DMS153 treated with DMSO at 0.1 percent for 48 hours (cell line): ENCODE data around the gene HM13.
A peak's percentile ranks its signal among the peaks of the same experiment; 100 is the strongest.
"Not testable (repeated sequence)": the region's sequence is repeated elsewhere in the genome, so short reads cannot be mapped to it uniquely, and the experiment has no call there.

Source experiments
- DNase-seq: peaks from one replicate; lab custom pipeline; 2025; ENCODE audit not compliant: unreplicated experiment; lab: John Stamatoyannopoulos, UW

HM13 gene, protein sequence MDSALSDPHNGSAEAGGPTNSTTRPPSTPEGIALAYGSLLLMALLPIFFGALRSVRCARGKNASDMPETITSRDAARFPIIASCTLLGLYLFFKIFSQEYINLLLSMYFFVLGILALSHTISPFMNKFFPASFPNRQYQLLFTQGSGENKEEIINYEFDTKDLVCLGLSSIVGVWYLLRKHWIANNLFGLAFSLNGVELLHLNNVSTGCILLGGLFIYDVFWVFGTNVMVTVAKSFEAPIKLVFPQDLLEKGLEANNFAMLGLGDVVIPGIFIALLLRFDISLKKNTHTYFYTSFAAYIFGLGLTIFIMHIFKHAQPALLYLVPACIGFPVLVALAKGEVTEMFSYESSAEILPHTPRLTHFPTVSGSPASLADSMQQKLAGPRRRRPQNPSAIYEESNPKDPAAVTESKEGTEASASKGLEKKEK

GRCh38 chr20:31514154-31515071 lies at the start of gene HM13:
TSS of gene HM13 (plus strand) at chr20:31514442. CDS start at chr20:31514552, 110 bp downstream.
- DNase-seq, result peak; percentile 81

DNA sequence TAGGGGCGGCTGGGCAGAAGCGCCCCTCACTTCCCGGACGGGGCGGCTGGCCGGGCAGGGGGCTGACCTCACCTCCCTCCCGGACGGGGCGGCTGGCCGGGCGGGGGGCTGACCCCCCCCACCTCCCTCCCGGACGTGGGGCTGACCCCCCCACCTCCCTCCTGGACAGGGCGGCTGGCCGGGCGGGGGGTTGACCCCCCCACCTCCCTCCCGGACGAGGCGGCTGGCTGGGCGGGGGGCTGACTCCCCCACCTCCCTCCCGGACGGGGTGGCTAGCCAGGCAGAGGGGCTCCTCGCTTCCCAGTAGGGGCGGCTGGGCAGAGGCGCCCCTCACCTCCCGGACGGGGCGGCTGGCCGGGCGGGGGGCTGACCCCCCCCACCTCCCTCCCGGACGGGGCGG lies 43.3 kb upstream of the HM13 start:
- DNase-seq, result not testable (repeated sequence)

DNA sequence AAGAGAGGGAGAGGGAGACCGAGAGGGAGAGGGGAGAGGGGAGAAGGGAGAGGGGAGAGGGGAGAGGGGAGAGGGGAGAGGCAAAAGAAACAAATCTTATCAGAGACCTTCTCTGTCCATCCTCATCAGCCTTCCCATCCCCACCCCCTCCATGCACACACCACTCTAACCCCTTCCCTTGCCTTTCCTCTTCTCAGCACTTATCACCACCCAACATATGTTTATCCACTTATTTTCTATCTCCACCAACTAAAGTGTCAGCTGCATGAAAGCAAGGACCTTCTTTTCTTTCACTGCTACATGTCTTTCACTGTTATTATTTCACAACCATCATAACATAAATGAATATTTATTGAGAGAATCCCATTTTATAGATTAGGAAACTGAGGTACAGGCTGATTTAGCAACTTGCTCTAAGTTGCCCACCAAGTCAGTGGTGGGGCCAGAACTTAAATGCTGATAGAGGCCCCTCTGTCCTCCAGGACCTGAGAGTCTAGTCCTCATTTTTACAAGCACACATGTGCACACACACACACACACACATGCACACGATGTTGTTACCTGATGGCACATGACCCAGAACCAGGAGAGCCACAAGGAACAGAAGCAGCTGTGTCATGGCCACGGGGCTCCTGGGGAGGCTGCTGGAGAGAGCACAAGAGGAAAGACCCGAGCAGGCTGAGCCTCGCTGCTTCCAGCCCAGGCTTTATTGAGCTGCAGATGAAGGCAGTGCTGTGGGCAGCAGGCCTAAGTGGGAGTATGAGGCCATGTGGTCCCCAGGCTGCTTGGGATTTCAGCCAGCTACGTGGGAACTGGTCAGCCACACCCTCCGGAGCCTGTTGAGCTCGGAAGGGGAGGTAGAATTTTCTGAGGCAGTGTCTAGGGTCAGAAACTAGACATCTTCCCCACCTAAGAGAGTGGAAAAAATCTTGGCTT lies 41.6 kb upstream of the HM13 start:
- DNase-seq, result no peak

DNA sequence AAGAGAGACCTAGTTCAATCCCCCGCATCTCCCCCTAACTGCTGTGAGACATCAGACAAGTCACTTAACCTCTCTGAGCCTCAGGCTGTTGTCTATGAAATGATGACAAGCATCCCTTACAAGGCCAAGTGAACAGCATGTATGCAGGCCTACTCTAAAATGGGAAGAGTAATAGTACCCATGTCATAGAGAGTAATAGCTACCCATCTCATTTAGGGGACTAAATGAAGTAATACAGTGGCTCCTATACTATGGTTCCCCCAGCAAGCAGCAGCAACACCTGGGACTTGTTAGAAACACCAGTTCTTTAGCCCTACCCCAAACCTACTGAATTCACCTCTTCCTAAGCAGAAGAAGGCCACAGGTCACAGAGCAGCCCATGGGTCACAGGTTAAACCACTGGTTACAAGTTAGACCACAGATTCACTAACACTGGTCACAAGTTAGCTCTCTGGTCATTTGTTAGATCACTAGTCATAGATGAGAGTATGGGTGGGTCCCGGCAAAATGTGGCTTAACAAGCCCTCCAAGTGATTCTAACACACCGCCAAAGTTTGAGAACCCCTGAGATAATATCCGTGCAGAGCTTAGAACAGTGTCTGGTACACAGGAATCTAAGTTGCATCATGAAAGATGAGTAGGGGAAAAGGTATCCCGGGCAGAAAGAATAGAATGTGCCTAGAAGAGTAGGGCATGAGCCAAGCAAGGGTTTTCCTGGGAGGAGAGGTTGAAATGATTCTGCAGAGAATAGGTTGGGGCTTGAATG lies 40.7 kb upstream of the HM13 start:
- no peak for DNase-seq

DNA sequence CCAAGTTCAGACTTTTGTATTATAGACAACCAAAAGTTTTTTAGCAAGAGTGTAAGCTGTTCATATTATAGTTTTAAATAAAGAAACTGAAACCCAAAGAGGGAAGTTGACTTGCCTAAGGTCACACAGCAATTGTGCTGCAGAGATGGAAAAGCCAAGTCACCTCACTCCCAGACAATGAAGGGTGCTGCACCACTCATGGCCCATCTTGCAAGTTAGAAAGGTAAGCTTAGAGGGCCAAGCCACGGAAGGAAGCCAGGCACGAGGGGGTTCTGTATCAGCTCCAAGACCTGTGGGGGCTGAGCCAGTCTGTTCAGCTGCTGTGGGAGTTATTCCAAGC lies 40.2 kb upstream of the HM13 start:
- DNase-seq, result no peak

DNA sequence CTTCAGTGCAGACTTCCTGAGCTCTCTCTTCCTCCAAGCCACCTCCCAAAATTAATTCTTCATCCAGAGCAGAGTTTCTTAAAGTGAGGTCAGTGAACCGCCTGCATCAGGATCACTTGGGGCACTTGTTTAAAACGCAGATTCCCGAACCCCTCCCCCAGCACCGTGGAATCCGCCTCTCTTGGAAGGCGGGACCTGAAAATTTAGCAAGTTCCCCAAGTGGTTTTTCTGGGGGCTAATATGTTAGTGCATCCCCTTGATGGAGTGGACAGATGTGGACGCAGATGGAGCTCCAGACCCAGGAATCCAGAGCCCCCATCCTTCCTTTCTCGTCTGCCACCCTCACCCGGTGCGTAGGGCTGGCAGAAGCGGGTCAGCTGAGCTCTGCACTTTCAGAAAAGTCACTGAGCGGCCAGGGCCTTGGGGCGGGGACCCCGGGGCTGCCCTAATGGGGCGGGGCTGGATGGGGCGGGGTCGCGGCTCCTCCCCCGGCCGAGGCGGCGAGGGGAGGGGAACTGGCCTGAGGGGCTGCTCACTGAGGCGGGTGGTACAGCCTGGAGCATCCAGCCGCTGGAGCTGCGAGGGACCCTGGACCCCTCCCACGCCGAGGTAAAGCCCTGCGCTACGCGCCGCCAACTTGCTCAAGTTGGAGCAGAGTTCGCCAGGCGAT lies 39.3 kb upstream of the HM13 start, which contains the start of the genes DEFB124 and REM1:
Gene DEFB124 (minus strand): TSS at position 370 of the 670 bp plus-strand sequence. CDS start 2,114 bp downstream, outside the sequence.
Gene REM1 (plus strand): TSS at position 531 of the 670 bp plus-strand sequence. CDS start 1,158 bp downstream, outside the sequence.
- no peak for DNase-seq

DNA sequence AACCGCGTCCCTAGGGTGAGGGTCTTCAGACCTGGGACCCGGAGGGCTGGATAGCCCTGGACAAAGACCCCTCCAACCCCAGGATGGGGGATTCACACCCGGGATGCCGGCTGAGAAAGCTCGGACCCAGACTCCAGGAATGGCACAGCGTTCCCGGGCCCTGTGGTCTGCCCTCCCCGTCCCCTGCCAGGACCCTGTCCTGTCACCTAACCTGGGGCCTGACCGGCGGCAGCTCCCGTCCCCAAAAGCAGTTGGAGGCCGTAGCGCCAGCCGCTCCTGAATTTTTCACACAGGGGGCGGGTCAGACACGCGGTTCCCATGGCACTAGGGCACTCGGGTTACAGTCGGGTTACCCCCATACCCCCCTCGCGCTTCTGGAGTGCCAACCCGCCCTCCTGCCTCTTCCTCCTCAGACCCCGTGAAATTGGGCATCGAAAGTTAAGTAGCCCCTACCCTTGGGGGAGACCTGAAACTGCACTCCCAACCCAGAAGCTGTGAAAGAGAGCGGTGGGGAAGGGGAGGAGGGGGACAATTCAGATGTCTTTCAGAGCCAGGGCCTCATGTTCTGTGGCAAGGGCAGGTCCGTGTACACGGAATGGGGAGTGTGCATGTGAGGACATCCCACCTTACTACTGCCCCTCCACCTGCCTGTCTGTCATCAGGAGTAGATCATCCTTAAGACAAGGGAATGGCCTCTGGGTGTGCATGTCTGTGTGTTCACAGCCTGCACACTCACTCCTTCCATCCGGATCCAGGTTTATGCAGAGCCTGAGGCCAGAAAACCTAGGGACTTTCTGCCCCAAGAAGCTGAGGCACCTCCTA lies 38.6 kb upstream of the HM13 start:
- no peak for DNase-seq

DNA sequence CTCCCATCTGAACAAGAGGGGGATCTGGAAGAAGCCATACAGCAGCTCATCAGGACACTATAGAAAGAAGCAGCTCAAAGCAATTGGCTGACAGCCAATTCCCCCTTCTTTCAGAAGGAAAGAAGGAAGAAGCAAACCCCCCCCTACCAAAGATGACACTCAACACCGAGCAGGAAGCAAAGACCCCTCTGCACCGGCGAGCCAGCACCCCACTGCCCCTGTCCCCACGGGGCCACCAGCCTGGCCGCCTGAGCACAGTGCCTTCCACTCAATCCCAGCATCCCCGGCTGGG lies 38.0 kb upstream of the HM13 start:
- DNase-seq, result no peak

DNA sequence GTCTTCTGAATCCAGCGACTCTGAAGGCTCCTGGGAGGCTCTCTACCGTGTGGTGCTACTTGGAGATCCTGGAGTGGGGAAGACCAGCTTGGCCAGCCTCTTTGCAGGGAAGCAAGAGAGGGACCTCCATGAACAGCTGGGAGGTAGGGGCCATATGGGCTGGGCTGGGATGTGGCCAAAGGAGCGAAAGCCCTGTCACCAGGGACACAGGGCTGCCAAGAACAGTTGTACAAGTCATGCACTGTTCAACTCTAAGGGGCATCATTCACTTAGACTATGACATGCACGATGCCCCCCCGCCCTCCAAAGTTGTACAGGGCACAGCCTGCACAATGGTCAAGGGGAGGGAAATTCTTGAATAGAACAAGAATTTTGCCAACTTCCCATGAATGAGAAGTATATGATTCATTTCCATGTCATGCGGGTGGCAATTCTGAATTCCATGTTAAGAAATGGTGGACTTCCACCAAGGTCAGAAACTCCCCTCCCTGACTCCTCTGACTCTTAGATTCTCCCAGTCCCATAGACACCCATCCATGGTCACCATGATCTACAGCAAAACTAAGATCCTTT lies 37.5 kb upstream of the HM13 start:
- DNase-seq, result no peak

- no peak for DNase-seq
Measured at GRCh38 chr20:31484001-31484400, 30.2 kb upstream of the HM13 start.

DNA sequence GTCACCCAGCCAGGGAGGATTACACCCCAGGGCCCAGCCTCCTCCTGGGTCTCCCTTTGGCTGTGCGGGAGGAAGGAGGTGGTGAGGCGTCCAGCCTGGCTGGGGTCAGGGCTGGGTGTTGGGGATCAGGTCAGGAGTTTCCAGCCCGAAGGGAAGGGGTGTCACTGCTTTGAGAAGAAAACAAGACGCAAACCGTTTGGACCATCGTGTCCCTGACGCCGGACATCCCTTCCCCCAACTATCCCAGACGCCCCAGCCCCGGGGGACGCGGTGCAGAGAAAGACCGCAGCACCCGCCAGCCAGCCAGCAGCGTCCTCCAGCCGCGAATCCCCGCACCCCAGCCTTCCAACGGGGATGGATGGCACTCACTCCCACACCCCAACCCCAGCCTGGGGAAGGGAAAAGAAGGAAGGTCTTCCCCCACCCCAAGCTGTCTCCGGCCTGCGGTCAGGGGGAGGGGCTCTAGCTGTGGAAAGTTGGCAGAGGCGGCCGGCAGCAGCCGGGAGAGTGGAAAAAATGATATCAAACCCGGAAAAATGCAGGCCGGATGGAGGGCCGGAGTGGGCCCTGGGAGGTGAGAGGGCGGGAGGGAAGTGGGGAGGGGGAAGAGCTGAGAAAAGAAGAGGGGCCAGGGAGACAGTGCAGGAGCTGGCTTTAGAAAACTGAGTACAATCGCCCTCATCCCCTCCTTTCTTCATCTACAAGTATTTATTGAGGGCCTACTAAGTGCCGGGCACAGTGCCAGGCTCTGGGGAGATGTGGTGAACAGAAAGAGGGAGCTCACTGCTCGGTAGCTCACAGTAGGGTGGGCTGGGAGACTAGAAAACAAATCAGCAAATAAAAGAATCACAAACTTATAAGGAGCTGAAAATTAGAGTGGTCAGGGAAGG lies 28.5 kb upstream of the HM13 start:
- DNase-seq, result no peak

GRCh38 chr20:31488115-31488514 lies 26.1 kb upstream of the HM13 start:
- DNase-seq, result no peak

GRCh38 chr20:31489152-31489551 lies 25.1 kb upstream of the HM13 start:
- no peak for DNase-seq

DNA sequence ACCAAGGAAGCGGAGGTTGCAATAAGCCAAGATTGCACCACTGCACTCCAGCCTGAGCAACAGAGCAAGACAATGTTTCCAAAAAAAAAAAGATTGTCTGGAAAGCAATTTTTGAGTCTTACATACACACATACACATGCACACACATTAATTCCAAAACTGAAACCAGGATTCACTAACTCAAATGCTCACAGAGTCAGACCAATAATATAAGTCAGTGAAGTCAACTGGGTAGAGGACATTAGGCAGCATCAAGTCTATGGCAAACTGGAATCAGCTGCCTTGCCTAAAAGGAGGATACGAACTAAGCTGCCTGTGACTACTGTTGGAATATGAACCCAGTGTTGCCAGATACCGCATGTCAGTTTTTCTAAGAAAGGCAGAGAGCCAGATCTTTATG lies 23.5 kb upstream of the HM13 start:
- no peak for DNase-seq

DNA sequence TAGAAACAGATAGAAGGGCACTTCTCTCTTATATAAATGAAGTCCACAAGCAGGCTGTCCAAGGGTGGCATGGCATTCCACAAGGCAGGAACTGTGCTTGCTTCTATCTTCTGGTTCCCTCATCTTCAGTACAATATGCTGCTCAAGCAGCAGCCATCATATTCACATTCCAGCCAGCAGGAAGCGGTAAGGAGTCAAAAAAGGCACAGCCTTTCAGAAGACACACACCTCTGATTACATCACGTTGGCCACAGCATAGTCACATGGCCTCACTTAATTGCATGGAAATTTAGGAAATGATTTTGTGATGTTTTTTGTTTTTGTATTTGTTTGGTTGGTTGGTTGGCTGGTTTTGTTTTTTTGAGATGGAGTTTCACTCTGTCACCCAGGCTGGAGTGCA lies 20.1 kb upstream of the HM13 start:
- no peak for DNase-seq

GRCh38 chr20:31496761-31497295 lies 17.4 kb upstream of the HM13 start:
- DNase-seq, result no peak

- DNase-seq, result no peak
Measured at GRCh38 chr20:31497838-31498540, 16.3 kb upstream of the HM13 start.
